DMS153 treated with DMSO at 0.1 percent for 48 hours (cell line): Measurements from ENCODE around the gene GLTP.

Experiments
- DNase-seq: peaks from one replicate; lab custom pipeline; 2025; ENCODE audit not compliant: unreplicated experiment; lab: John Stamatoyannopoulos, UW

Gene GLTP

DNA sequence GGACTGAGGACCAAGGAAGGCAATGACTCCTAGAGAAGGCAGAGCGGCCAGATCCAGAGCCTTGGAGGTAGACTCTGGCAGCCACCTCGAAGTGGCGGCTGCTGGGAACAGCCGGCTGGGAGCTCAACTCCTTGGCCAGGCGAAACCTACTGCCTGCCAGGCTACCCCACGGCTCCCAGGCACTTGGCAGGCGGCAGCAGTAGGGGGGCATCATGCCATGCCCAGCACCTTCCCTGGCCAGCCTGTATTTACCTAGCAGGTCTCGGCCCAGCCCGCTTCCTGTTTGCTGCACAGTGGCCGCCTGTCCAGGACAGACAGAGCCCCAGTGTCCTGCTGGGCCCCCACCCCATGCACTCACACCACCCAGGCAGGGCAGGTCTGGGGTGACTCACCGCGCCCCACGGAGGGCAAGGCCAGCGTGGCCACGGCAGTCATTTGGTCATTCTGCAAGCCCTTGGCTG, 57.4 kb downstream of the GLTP start:
- DNase-seq = no peak

- no peak for DNase-seq
Observed at GRCh38 chr12:109822416-109822815, 57.9 kb downstream of the GLTP start.

- DNase-seq = no peak
Observed at GRCh38 chr12:109821968-109822367, 58.4 kb downstream of the GLTP start.

GRCh38 chr12:109820816-109821381, 59.4 kb downstream of the GLTP start:
- peak; percentile 50 for DNase-seq

DNA sequence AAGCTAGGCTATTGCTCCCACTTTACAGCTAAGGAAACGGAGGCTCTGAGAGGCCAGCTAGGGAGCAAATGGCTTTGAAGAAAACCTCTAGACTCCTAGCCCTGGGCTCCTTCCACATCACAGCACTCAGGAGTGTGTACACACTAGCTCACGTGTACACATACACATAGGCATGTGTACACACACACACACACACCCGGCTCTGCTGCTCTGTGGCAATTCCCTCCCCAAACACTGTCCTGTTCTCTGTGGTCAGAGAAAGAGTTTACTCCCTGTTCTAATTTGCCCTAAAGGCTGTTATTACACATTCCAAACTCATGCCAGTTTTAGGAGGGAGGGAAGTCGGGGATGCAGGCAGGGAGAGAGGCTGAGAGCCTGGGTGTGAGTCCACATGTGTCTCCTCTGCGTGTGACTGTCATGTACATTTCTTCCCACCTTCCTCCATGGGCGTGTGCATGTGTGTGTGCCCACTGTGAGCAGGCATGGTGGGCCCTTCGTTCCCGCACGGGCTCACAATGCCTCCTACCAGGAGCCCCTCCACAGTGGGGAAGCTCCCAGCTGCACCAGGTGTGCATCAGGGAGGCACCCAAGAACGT, 61.3 kb downstream of the GLTP start:
- no peak for DNase-seq

GRCh38 chr12:109818253-109818652, 62.1 kb downstream of the GLTP start:
- DNase-seq = no peak

DNA sequence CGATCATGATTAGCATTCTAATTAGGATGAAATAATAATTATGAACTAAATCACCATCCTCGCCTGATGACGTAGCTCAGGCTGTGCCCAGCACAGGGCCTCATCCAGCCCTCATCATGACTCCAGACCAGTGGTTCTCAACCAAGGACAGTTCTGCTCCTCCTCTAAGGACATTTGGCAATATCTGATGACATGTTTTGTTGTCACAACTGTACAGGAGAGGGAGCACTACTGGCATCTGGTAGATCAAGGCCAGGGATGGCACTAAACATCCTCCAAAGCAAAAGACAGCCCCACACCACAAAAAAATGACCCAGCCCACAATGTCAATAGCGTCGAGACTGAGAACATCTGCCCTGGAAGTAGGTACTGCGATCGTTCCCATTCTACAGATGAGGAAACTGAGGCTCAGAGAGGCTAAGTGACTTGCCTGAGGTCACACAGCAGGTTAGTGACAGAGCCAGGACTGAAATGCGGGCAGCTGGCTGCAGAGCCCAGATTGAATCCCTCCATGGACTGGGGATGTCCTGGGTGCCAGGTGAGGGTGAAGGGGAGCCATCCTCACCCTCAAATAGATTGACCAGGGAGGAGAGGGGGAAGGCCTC, 62.6 kb downstream of the GLTP start:
- DNase-seq = no peak

GRCh38 chr12:109816870-109817269, 63.5 kb downstream of the GLTP start:
- DNase-seq = no peak

DNA sequence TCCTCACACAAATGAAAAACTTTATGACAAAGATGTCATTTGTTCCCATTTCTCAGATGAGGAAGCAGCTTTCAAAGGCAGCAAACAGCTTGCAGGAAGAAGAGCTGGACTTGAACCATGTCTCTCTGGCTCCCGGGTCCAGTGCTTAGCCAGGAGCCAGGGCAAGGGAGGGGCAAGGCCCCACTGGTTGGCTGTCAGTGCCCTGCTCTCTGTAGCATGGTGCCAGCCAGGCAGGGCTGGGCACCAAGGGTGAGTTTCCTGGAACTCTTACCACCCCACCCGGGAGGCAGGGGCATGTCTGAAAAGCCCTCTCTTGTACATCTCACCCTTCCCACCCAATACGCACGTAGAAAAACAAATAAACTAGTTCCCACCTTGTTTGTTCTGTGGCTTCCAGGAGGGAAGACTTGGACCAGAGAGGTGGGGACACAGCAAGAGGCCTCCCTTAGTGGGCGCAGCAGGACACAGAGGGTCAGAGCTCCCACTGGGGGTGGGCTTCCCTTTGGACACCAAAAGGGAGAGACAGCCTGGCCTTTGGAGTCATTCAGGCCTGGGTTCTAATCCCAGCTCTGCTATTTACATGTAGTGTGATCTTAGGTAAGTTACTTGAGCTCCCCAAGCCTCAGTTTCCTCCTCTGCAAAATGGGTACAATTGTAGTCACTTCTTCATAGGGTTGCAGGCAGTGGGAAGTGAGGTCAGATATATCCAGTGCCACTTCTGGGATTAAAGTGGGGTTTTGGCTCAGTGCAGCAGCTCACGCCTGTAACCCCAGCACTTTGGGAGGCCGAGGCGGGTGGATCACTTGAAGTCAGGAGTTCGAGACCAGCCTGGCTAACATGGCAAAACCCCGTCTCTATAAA, 64.4 kb downstream of the GLTP start:
- no peak for DNase-seq

DNA sequence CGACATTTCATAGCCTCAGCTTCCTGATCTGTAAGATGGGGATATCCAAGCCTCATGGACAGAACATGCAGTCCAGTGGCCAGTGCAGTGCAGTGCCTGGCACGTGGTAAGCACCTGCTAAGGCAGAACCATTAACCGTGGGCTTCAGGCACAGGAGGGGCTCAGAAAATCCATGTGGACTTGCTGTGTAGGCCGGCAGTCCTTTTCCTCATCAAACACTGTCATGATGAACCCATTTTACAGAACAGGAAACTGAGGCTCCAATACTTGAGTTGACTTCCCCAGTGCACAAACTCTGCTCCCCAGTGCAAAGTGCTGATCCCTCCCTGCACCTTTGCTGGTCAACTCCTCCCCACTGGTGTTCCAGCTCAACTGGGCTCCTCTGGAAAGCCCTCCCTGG, 65.1 kb downstream of the GLTP start:
- DNase-seq = no peak

GRCh38 chr12:109814600-109815150, 65.7 kb downstream of the GLTP start:
- DNase-seq = no peak

DNA sequence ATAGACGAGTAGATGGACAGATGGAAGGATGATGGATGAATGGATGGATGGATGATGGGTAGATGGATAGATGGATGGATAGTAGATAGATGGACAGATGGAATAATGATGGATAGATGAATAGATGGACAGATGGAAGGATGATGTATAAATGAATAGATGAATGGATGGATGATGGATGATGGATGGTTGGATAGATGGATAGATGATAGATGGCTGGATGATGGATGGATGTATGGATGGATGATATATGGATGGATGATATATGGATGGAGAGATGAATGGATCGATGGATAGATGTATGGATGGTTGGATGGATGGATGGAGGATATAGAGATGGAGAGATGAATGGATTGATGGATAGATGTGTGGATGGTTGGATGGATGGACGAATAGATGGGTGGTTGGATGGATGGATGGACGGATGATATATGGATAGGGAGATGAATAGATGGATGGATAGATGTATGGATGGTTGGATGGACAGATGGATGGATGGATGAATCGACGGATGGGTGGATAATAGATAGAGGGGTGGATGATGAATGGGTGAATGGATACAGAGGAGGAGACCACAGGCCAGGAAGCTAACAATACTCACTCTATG, 66.4 kb downstream of the GLTP start:
- DNase-seq = no peak

DNA sequence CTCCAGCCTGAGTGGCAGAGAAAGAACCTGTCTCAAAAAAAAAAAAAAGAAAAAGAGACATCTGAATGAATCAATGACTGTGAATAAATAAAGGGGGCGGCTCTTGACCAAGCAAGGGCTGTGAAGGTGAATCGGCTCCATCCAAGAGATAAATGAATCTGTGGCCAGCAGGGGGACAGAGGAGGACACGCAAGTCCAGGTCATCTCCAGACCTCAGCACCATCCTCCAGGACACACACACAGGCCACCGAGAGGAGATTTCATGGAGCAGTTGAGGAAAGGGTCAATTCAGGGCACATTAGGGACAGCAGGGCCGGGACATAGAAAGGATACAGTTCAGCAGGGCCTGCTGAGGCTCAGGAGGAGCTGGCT, 68.7 kb downstream of the GLTP start:
- DNase-seq = no peak

GRCh38 chr12:109810954-109811623, 69.3 kb downstream of the GLTP start:
- DNase-seq = no peak

- DNase-seq = no peak
Observed at GRCh38 chr12:109808876-109809646, 71.3 kb downstream of the GLTP start.

GRCh38 chr12:109807954-109808643, 72.2 kb downstream of the GLTP start:
- DNase-seq = no peak

GRCh38 chr12:109804820-109805761, 75.2 kb downstream of the GLTP start:
- DNase-seq = peak; percentile 44

- no peak for DNase-seq
Observed at GRCh38 chr12:109803678-109804077, 76.7 kb downstream of the GLTP start.
